Keratinocyte (primary cell): Measurements from ENCODE around the gene PALM2AKAP2. TPM values are rescaled to one million over a fixed set of nuclear protein-coding genes. Genes with fewer than 3 reads are reported as not detected.

Source experiments
- DNase-seq: peaks from one replicate; pipeline ENCODE4 v3.0.0-alpha.2; 2011; ENCODE audit warnings: low read depth, missing footprints, low spot score
- FAIRE-seq: peaks from 2 replicates; lab custom pipeline; 2011; peaks lifted over from hg19 to GRCh38; lab: Jason Lieb, UNC
- H2AFZ ChIP-seq: 2 replicates; pipeline ENCODE4 v1.6.0; 2012; ENCODE audit warnings: low read length, control low read depth, inconsistent platforms; ENCODE audit not compliant: control insufficient read depth
- H3K27ac ChIP-seq: 2 replicates; pipeline ENCODE4 v1.5.1; 2011; ENCODE audit warnings: low read length; ENCODE audit not compliant: control insufficient read depth, insufficient read depth
- H3K27me3 ChIP-seq: 3 replicates; pipeline ENCODE4 v1.6.0; 2011; ENCODE audit warnings: low read length; ENCODE audit not compliant: control insufficient read depth, insufficient read depth; ENCODE audit errors: extremely low read depth
- H3K36me3 ChIP-seq, 2 experiments: 2 replicates in 1 of 2; 3 replicates in 1 of 2; pipeline ENCODE4 v1.5.1; 2011; ENCODE audit warnings: low read length in 2 of 2, mild to moderate bottlenecking in 1 of 2; ENCODE audit not compliant: control insufficient read depth in 2 of 2, insufficient read depth in 2 of 2; ENCODE audit errors: extremely low read depth in 1 of 2
- H3K4me1 ChIP-seq: 3 replicates; pipeline ENCODE4 v1.5.1; 2011; ENCODE audit warnings: low read length; ENCODE audit not compliant: control insufficient read depth, insufficient read depth; ENCODE audit errors: extremely low read depth
- H3K4me2 ChIP-seq: 3 replicates; pipeline ENCODE4 v1.6.0; 2011; ENCODE audit warnings: low read depth, low read length; ENCODE audit not compliant: control insufficient read depth, insufficient read depth; ENCODE audit errors: extremely low read depth
- H3K4me3 ChIP-seq, 3 experiments: fragments of 200-600 bp in 1 of 3; sonication (generic) in 1 of 3; 2 replicates in 2 of 3; 3 replicates in 1 of 3; pipeline ENCODE4 v1.5.1; 2011 to 2016; ENCODE audit warnings: low read length in 3 of 3, mild to moderate bottlenecking in 3 of 3, control low read depth in 2 of 3, inconsistent platforms in 1 of 3, low read depth in 1 of 3, mixed read lengths in 1 of 3, mixed run types in 1 of 3, moderate library complexity in 1 of 3; ENCODE audit not compliant: control insufficient read depth in 2 of 3, insufficient read depth in 2 of 3; ENCODE audit errors: extremely low read depth in 1 of 3
- H3K79me2 ChIP-seq: 2 replicates; pipeline ENCODE4 v1.6.0; 2012; ENCODE audit warnings: low read length; ENCODE audit not compliant: control insufficient read depth, insufficient read depth
- H3K9ac ChIP-seq: 3 replicates; pipeline ENCODE4 v1.6.0; 2011; ENCODE audit warnings: low read length; ENCODE audit not compliant: control insufficient read depth, insufficient read depth; ENCODE audit errors: extremely low read depth
- H3K9me1 ChIP-seq: 3 replicates; pipeline ENCODE4 v1.6.0; 2011; ENCODE audit warnings: low read length; ENCODE audit not compliant: control insufficient read depth, insufficient read depth; ENCODE audit errors: extremely low read depth
- H3K9me3 ChIP-seq: 2 replicates; pipeline ENCODE4 v1.5.1; 2012; ENCODE audit warnings: low read depth, low read length; ENCODE audit not compliant: control insufficient read depth
- H4K20me1 ChIP-seq: 3 replicates; pipeline ENCODE4 v1.6.0; 2011; ENCODE audit warnings: low read length; ENCODE audit not compliant: control insufficient read depth, insufficient read depth; ENCODE audit errors: extremely low read depth
- EZH2 ChIP-seq: IDR thresholded peaks from one replicate; pipeline ENCODE4 v1.6.1; 2012; ENCODE audit warnings: inconsistent platforms, mild to moderate bottlenecking, low read length, moderate library complexity
- dilution Hi-C: fragments of 300-500 bp; cut with MboI; formaldehyde crosslinking; loops from one replicate; pipeline ENCODE4 v1.7.0; 2020; ENCODE audit warnings: low sequenced_read_pairs; ENCODE audit not compliant: extremely low pct_ligation_motif_present
- polyA plus RNA-seq, 5 experiments: library from polyadenylated mRNA; depleted of rRNA in 3 of 5; stranded (reverse) in 3 of 5; stranded (forward) in 1 of 5; unstranded in 1 of 5; fragments of >200 nt; gene quantifications; 1 replicate in 1 of 5; 2 replicates in 3 of 5; 3 replicates in 1 of 5; pipeline versions ENCODE4 v1.2.1 to v1.2.3, GENCODE V29; 2011 to 2012; ENCODE audit warnings: missing spikeins in 2 of 5, low read depth in 1 of 5, low replicate concordance in 1 of 5
- TF ChIP-seq, protein P1 (sequence below), 3 experiments: IDR thresholded peaks in 1 of 3; conservative IDR thresholded peaks in 1 of 3; optimal IDR thresholded peaks in 1 of 3; 2 replicates in 2 of 3; 3 replicates in 1 of 3; pipeline versions ENCODE3 to v1.5.1; 2011; ENCODE audit warnings: low read length in 3 of 3, mild to moderate bottlenecking in 3 of 3, moderate library complexity in 2 of 3, control low read depth in 1 of 3, inconsistent platforms in 1 of 3; ENCODE audit not compliant: insufficient read depth in 2 of 3; ENCODE audit errors: extremely low read depth in 1 of 3

Gene PALM2AKAP2
- polyA plus RNA-seq, 1 donor (not counting 4 experiments of a cell fraction or from before 2014, with no cell fraction given): 3.6 TPM

DNA sequence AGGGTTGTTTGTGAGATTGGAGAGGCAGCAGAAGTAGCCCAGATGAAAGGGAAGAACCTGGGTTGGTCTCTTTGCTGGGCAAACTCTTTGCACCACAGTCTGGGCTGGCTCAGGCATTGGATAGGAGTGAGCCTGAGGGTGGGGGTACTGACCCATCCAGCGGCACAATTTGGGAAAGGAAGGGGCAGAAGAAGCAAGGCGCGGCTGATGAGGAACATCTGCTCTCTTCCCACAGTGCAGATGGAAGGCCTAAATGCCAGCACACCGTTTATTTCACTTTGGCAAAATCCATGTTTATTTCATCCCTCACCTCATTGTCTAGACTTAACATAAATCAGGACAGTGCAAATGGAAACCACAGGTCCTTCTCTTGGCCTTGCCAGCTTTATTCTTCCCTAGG is 32.3 kb downstream of the PALM2AKAP2 start:
- FAIRE-seq: no peak
- Histone ChIP-seq H3K36me3 (no peaks in the 10 kb centered on the region), H3K9ac (no peak overlapping the region), H3K4me3 (no peak overlapping the region), H3K9me3 (no peaks in the 10 kb centered on the region), H3K4me2 (no peak overlapping the region), H2AFZ (no peak overlapping the region), H4K20me1 (no peaks in the 10 kb centered on the region), H3K27ac (no peak overlapping the region), H3K27me3 (no peaks in the 10 kb centered on the region), H3K9me1 (peaks cover 2% of the 10 kb centered on the region), H3K4me1 (peaks cover 21% of the 10 kb centered on the region), H3K79me2 (no peaks in the 10 kb centered on the region)
- no peak for TF ChIP-seq EZH2
- TF ChIP-seq, protein P1, sequence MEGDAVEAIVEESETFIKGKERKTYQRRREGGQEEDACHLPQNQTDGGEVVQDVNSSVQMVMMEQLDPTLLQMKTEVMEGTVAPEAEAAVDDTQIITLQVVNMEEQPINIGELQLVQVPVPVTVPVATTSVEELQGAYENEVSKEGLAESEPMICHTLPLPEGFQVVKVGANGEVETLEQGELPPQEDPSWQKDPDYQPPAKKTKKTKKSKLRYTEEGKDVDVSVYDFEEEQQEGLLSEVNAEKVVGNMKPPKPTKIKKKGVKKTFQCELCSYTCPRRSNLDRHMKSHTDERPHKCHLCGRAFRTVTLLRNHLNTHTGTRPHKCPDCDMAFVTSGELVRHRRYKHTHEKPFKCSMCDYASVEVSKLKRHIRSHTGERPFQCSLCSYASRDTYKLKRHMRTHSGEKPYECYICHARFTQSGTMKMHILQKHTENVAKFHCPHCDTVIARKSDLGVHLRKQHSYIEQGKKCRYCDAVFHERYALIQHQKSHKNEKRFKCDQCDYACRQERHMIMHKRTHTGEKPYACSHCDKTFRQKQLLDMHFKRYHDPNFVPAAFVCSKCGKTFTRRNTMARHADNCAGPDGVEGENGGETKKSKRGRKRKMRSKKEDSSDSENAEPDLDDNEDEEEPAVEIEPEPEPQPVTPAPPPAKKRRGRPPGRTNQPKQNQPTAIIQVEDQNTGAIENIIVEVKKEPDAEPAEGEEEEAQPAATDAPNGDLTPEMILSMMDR (optimal IDR thresholded peaks at IDR 0.05 in 1 of 3, IDR thresholded peaks at IDR 0.05 in 1 of 3, conservative IDR thresholded peaks at IDR 0.05 in 1 of 3; ENCODE audit: extremely low read depth in 1 of 3, insufficient read depth in 2 of 3, low read length in 3 of 3): no peak
- dilution Hi-C loops: no loop called here
- no peak for DNase-seq

DNA sequence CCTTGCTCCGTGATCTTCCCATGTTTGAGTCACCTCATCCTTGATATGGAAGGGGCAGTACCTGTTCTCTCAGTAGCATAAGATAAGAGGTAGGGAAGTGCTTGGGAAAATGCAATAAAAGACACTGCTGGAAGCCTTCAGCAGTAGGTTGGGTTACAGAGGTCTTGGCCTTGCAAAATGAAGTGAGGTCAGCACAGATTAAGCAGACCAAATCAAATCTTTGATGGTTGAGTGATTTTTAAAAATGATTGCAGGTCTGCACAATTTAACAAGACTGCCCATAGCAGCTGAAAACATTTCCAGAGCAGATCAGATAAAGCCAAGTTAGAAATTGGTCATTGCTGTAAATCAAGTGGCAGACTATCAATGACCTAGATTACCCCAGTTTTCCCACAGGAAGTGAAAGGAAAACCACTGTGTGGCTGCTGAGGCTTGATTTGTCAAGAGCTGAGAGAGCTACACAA is 32.9 kb downstream of the PALM2AKAP2 start:
- Histone ChIP-seq H3K4me2 (no peak overlapping the region), H3K79me2 (no peaks in the 10 kb centered on the region), H2AFZ (no peak overlapping the region), H3K9me3 (no peaks in the 10 kb centered on the region), H3K9ac (no peak overlapping the region), H3K27me3 (no peaks in the 10 kb centered on the region), H3K4me3 (no peak overlapping the region), H3K36me3 (no peaks in the 10 kb centered on the region), H3K4me1 (peaks cover 26% of the 10 kb centered on the region), H3K27ac (no peak overlapping the region), H4K20me1 (no peaks in the 10 kb centered on the region), H3K9me1 (peaks cover 2% of the 10 kb centered on the region)
- dilution Hi-C loops: no loop called here
- TF ChIP-seq, protein P1 (optimal IDR thresholded peaks at IDR 0.05 in 1 of 3, IDR thresholded peaks at IDR 0.05 in 1 of 3, conservative IDR thresholded peaks at IDR 0.05 in 1 of 3; ENCODE audit: extremely low read depth in 1 of 3, insufficient read depth in 2 of 3, low read length in 3 of 3): no peak
- TF ChIP-seq EZH2: no peak
- DNase-seq (no peak), FAIRE-seq (no peak)
